GM23338 (cell line): ENCODE results near the gene TFCP2. TPM values are rescaled to one million over a fixed set of nuclear protein-coding genes. Genes with fewer than 3 reads are reported as not detected.

Experiments used
- ATAC-seq: fragments of 200-7000 bp; cut with Tn5 transposase; 3 replicates; pipeline ENCODE4 v1.9.1; 2020
- DNase-seq: peaks from one replicate; pipeline ENCODE4 v3.0.0-alpha.2; 2015; ENCODE audit warnings: low spot score
- H2AFZ ChIP-seq: fragments of 200-600 bp; sonication (generic); 2 replicates; pipeline ENCODE4 v1.8.0; 2016; ENCODE audit warnings: antibody characterized with exemption, mild to moderate bottlenecking, moderate library complexity
- H3F3A ChIP-seq: fragments of 200-600 bp; sonication (generic); replicated peaks from 2 replicates; pipeline ENCODE4 v1.8.0; 2017; ENCODE audit warnings: antibody characterized with exemption, mixed run types, low read depth
- H3K27ac ChIP-seq: fragments of 200-600 bp; sonication (generic); 2 replicates; pipeline ENCODE4 v1.6.1; 2016; ENCODE audit warnings: low read depth
- H3K27me3 ChIP-seq: fragments of 200-600 bp; sonication (generic); 2 replicates; pipeline ENCODE4 v1.8.0; 2016; ENCODE audit warnings: mild to moderate bottlenecking, mixed run types, moderate library complexity; ENCODE audit not compliant: insufficient read depth
- H3K36me3 ChIP-seq: fragments of 200-600 bp; sonication (generic); 2 replicates; pipeline ENCODE4 v1.8.0; 2016; ENCODE audit warnings: mild to moderate bottlenecking; ENCODE audit not compliant: insufficient read depth
- H3K4me1 ChIP-seq: fragments of 200-600 bp; sonication (generic); 2 replicates; pipeline ENCODE4 v1.8.0; 2016; ENCODE audit warnings: mild to moderate bottlenecking, moderate library complexity; ENCODE audit not compliant: insufficient read depth
- H3K4me2 ChIP-seq: fragments of 200-600 bp; sonication (generic); 2 replicates; pipeline ENCODE4 v1.7.1; 2017; ENCODE audit warnings: mixed run types
- H3K4me3 ChIP-seq: fragments of 200-600 bp; sonication (generic); 2 replicates; pipeline ENCODE4 v1.6.1; 2016; ENCODE audit warnings: mixed run types
- H3K79me2 ChIP-seq: fragments of 200-600 bp; sonication (generic); replicated peaks from 2 replicates; pipeline ENCODE4 v1.8.0; 2017; ENCODE audit warnings: mild to moderate bottlenecking; ENCODE audit not compliant: insufficient read depth
- H3K9me2 ChIP-seq: fragments of 200-600 bp; sonication (generic); 2 replicates; pipeline ENCODE4 v1.8.0; 2017; ENCODE audit not compliant: insufficient read depth
- H4K20me1 ChIP-seq: fragments of 200-600 bp; sonication (generic); replicated peaks from 2 replicates; pipeline ENCODE4 v1.8.0; 2017; ENCODE audit warnings: mild to moderate bottlenecking; ENCODE audit not compliant: insufficient read depth
- H3K27ac Mint-ChIP-seq: 2 replicates; pipeline ENCODE4 v1.8.0; 2020; ENCODE audit warnings: inconsistent platforms, mild to moderate bottlenecking, moderate library complexity, mixed read lengths
- H3K27me3 Mint-ChIP-seq: 3 replicates; pipeline ENCODE4 v1.8.0; 2022; ENCODE audit warnings: low read depth, mild to moderate bottlenecking, moderate library complexity, mixed read lengths, inconsistent platforms; ENCODE audit not compliant: insufficient read depth, poor library complexity
- H3K36me3 Mint-ChIP-seq: 3 replicates; pipeline ENCODE4 v1.8.0; 2021; ENCODE audit warnings: low read depth, mild to moderate bottlenecking, inconsistent platforms, moderate library complexity, mixed read lengths
- H3K4me1 Mint-ChIP-seq: 3 replicates; pipeline ENCODE4 v1.8.0; 2020; ENCODE audit warnings: mild to moderate bottlenecking, inconsistent platforms, mixed read lengths
- H3K4me3 Mint-ChIP-seq: 3 replicates; pipeline ENCODE4 v1.8.0; 2021; ENCODE audit warnings: moderate library complexity, mild to moderate bottlenecking, inconsistent platforms, mixed read lengths
- H3K9me3 Mint-ChIP-seq: 3 replicates; pipeline ENCODE4 v1.8.0; 2020; ENCODE audit warnings: moderate library complexity, mild to moderate bottlenecking, inconsistent platforms, mixed read lengths
- CREB1 ChIP-seq: fragments of 250-450 bp; sonication (Bioruptor Pico); IDR thresholded peaks from 2 replicates; pipeline ENCODE4 v1.5.0; 2020; ENCODE audit warnings: low read depth, mild to moderate bottlenecking, moderate library complexity
- CTCF ChIP-seq, 2 experiments: fragments of 200-600 bp in 1 of 2; sonication (generic) in 1 of 2; conservative IDR thresholded peaks; 2 replicates each; pipeline versions ENCODE4 v1.5.1 to v1.6.1; 2016 to 2017; ENCODE audit warnings: antibody characterized with exemption in 2 of 2, low read depth in 2 of 2, mild to moderate bottlenecking in 2 of 2, moderate library complexity in 1 of 2
- ETS1 ChIP-seq: IDR thresholded peaks from 2 replicates; pipeline ENCODE4 v1.6.1; 2016; ENCODE audit warnings: antibody characterized with exemption
- EZH2 ChIP-seq: fragments of 200-600 bp; sonication (generic); IDR thresholded peaks from one replicate; pipeline ENCODE4 v1.8.0; 2017; ENCODE audit warnings: antibody characterized with exemption, mild to moderate bottlenecking, low read depth; ENCODE audit not compliant: unreplicated experiment
- JUNB ChIP-seq: IDR thresholded peaks from one replicate; pipeline ENCODE4 v1.6.1; 2016; ENCODE audit warnings: antibody characterized with exemption; ENCODE audit not compliant: unreplicated experiment
- NANOG ChIP-seq: IDR thresholded peaks from 2 replicates; pipeline ENCODE4 v1.6.1; 2016; ENCODE audit warnings: antibody characterized with exemption, borderline replicate concordance
- POLR2AphosphoS5 ChIP-seq: IDR thresholded peaks from 2 replicates; pipeline ENCODE4 v1.6.1; 2016; ENCODE audit warnings: antibody characterized with exemption, low read depth
- REST ChIP-seq: IDR thresholded peaks from one replicate; pipeline ENCODE4 v1.6.1; 2018; ENCODE audit warnings: antibody characterized with exemption; ENCODE audit not compliant: unreplicated experiment
- STAT1 ChIP-seq: IDR thresholded peaks from one replicate; pipeline ENCODE4 v1.6.1; 2016; ENCODE audit warnings: antibody characterized with exemption; ENCODE audit not compliant: unreplicated experiment
- ZNF114 ChIP-seq: fragments of 250-450 bp; sonication (Bioruptor Pico); IDR thresholded peaks from 2 replicates; pipeline ENCODE4 v1.5.0; 2020; ENCODE audit warnings: mild to moderate bottlenecking, moderate library complexity
- ZNF331 ChIP-seq: fragments of 250-450 bp; sonication (Bioruptor Pico); IDR thresholded peaks from 2 replicates; pipeline ENCODE4 v1.5.0; 2020; ENCODE audit warnings: low read depth, mild to moderate bottlenecking, moderate library complexity
- ZNF462 ChIP-seq: fragments of 250-450 bp; sonication (Bioruptor Pico); IDR thresholded peaks from 2 replicates; pipeline ENCODE4 v1.5.0; 2020; ENCODE audit warnings: mild to moderate bottlenecking, moderate library complexity
- polyA plus RNA-seq: library from polyadenylated mRNA; unstranded; fragments of >200 nt; fragmentation: Nextera tagmentation; extraction: Ambion mirVana; gene quantifications from 2 replicates; pipeline ENCODE4 v1.2.1, GENCODE V29; 2016
- total RNA-seq: library from RNA; depleted of rRNA; stranded (reverse); fragments of >200 nt; shearing (Covaris generic); gene quantifications from 2 replicates; pipeline ENCODE4 v1.2.3, GENCODE V29; 2014

TFCP2 gene
- total and polyA plus RNA-seq, 2 experiments from 2014 or later: 15.2 to 30.5 TPM

GRCh38 chr12:51059086-51059485, 113.8 kb downstream of the TFCP2 start (continued):
- no peak for TF ChIP-seq POLR2AphosphoS5
- TF ChIP-seq JUNB: no peak
- TF ChIP-seq CREB1 (CRISPR knock-in tag): no peak
- no peak for TF ChIP-seq NANOG
- TF ChIP-seq EZH2: no peak
- no peak for TF ChIP-seq STAT1
- no peak for TF ChIP-seq ZNF331 (CRISPR knock-in tag)
- no peak for TF ChIP-seq CTCF (conservative IDR thresholded peaks at IDR 0.05; ENCODE audit: low read depth in 2 of 2)
- TF ChIP-seq ZNF114 (CRISPR knock-in tag): no peak
- no peak for TF ChIP-seq ETS1

DNA sequence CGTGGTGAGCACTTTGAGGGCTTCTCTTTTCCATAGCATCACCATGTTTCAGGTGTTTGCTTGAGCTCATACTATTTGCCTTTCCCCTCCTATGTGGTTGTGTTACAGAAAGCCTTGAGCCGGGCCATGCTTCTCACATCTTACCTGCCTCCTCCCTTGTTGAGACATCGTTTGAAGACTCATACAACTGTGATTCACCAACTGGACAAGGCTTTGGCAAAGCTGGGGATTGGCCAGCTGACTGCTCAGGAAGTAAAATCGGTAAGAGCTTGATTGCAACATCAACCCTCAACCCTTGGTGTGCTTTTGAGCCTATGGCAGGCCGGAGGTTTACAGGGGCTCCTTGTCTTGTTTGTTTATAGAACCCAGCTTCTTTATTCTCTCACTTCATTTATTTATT, 116.7 kb downstream of the TFCP2 start:
- H3K4me3 ChIP-seq: no peak overlapping the region
- Mint-ChIP-seq H3K27me3 (peaks cover 8% of the 10 kb centered on the region), H3K27ac (no peak overlapping the region), H3K9me3 (no peaks in the 10 kb centered on the region), H3K4me1 (no peaks in the 10 kb centered on the region), H3K4me3 (no peak overlapping the region), H3K36me3 (peaks cover 58% of the 10 kb centered on the region)
- ATAC-seq: no peak
- H3K36me3 ChIP-seq: peaks cover 40% of the 10 kb centered on the region
- no peak overlapping the region for H3K27ac ChIP-seq
- H3K27me3 ChIP-seq: no peaks in the 10 kb centered on the region
- H4K20me1 ChIP-seq: no peaks in the 10 kb centered on the region
- DNase-seq: no peak
- H3K4me1 ChIP-seq: no peaks in the 10 kb centered on the region
- no peak overlapping the region for H2AFZ ChIP-seq
- no peaks in the 10 kb centered on the region for H3K9me2 ChIP-seq
- H3F3A ChIP-seq: no peaks in the 10 kb centered on the region
- no peak overlapping the region for H3K4me2 ChIP-seq
- H3K79me2 ChIP-seq: no peaks in the 10 kb centered on the region
- no peak for TF ChIP-seq ETS1
- no peak for TF ChIP-seq REST
- TF ChIP-seq ZNF114 (CRISPR knock-in tag): no peak
- no peak for TF ChIP-seq ZNF462 (CRISPR knock-in tag)
- no peak for TF ChIP-seq NANOG
- TF ChIP-seq ZNF331 (CRISPR knock-in tag): no peak
